Body of pancreas (tissue), 4 donors: ENCODE results near the gene TBC1D14. TPM values are rescaled to one million over a fixed set of nuclear protein-coding genes. Genes with fewer than 3 reads are reported as not detected.

Experiments
- ATAC-seq: fragments of 150-250 bp; one replicate; pipeline ENCODE4 v1.9.1; 2016
- DNase-seq, 4 donors: peaks; one replicate each; pipeline ENCODE4 v3.0.0-alpha.2; 2019
- H3K27ac ChIP-seq, 4 donors: fragments of 200-600 bp; sonication (generic); 1 replicate in 3 of 4; 2 replicates in 1 of 4; pipeline versions ENCODE4 v1.5.1 to v1.6.1; 2016 to 2019; ENCODE audit warnings: mild to moderate bottlenecking in 1 of 4, mixed read lengths in 1 of 4, moderate library complexity in 1 of 4
- H3K27me3 ChIP-seq, 2 donors: fragments of 200-600 bp; sonication (generic); one replicate each; pipeline ENCODE4 v1.6.0; 2016; ENCODE audit warnings: mild to moderate bottlenecking in 1 of 2
- H3K36me3 ChIP-seq, 2 donors: fragments of 200-600 bp; sonication (generic); replicated peaks in 1 of 2; 2 replicates each; pipeline ENCODE4 v1.5.1; 2016; ENCODE audit warnings: low read depth in 2 of 2; ENCODE audit not compliant: insufficient read depth in 1 of 2
- H3K4me1 ChIP-seq: fragments of 200-600 bp; sonication (generic); one replicate; pipeline ENCODE4 v1.6.0; 2016
- H3K4me3 ChIP-seq, 2 donors: fragments of 200-600 bp; sonication (generic); 1 replicate in 1 of 2; 2 replicates in 1 of 2; pipeline ENCODE4 v1.5.1; 2016 to 2019
- H3K9me3 ChIP-seq, 3 donors: fragments of 200-600 bp; sonication (generic); 1 replicate in 2 of 3; 2 replicates in 1 of 3; pipeline ENCODE4 v1.5.1; 2016
- CTCF ChIP-seq, 7 experiments: fragments of 450-650 bp in 4 of 7; fragments of 200-600 bp in 3 of 7; sonication (generic) in 3 of 7; IDR thresholded peaks; one replicate each; pipeline ENCODE4 v1.5.1; 2016 to 2019; ENCODE audit warnings: antibody characterized with exemption in 7 of 7
- POLR2A ChIP-seq, 3 donors: fragments of 450-650 bp; IDR thresholded peaks; one replicate each; pipeline ENCODE4 v1.6.1; 2016; ENCODE audit warnings: antibody characterized with exemption in 3 of 3, mild to moderate bottlenecking in 2 of 3
- WGBS, 2 donors: methylation state at CpG; one replicate each; pipeline ENCODE4 v1.1.5; 2017; 5-methylcytosine and 5-hydroxymethylcytosine counted together
- intact Hi-C: fragments of 100-400 bp; cut with DNase I; formaldehyde crosslinking; loops from one replicate; pipeline ENCODE4 v1.15.1; 2023
- total RNA-seq, 2 donors: library from RNA; depleted of rRNA; stranded (reverse); fragments of >200 nt; gene quantifications; one replicate each; pipeline ENCODE4 v1.1.0, GENCODE V29; 2016

TBC1D14 gene
- total RNA-seq, 2 donors from 2014 or later = 10.5 to 20.0 TPM

DNA sequence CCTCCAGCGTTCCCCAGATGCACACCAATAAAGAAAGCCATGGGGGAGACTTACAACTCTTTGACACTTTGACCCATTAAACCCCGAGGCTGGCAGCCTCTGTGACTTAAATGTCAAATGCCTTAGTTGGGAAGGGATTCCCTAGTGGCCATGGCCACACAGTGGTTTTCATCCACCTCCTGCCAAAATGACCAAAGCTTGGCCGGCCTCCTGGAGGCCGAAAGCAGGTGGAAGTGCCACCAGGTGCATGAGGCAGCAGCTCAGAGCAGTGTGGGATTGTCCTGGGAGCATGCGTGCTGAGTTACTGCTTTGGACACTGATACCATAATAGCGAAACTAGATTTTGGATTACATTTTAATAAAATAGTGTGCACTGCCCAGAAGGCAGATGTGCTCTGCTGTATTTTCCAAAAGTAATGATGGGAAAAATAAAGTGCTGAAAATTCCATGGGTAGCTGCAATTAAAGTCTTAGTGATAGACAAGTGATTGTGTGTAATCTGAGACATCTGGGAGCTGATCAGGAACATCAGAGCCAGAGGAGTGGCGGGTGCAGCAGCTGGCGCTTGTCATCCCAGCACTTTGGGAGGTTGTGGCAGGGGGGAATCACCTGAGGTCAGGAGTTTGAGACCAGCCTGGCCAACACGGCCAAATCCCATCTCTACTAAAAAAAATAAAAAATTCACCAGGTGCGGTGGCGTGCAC is 93.7 kb downstream of the TBC1D14 start:
- TF ChIP-seq CTCF (IDR thresholded peaks at IDR 0.05) (no peak), POLR2A (IDR thresholded peaks at IDR 0.05) (no peak)
- DNase-seq = no peak
- no peaks in the 10 kb centered on the region for H3K27me3 ChIP-seq
- 82 to 84% methylated on average over 11 of the region's 11 CpGs for WGBS, 2 donors
- H3K4me1 ChIP-seq = no peaks in the 10 kb centered on the region
- no peak for ATAC-seq
- H3K27ac ChIP-seq = no peak overlapping the region
- H3K4me3 ChIP-seq = no peak overlapping the region
- peaks cover 0 to 30% of the 10 kb centered on the region in 2 donors for H3K36me3 ChIP-seq
- intact Hi-C loops = no loop called here
- H3K9me3 ChIP-seq = no peaks in the 10 kb centered on the region

- Histone ChIP-seq H3K36me3 (peaks cover 0 to 29% of the 10 kb centered on the region in 2 donors), H3K9me3 (no peaks in the 10 kb centered on the region), H3K27me3 (no peaks in the 10 kb centered on the region), H3K4me3 (no peak overlapping the region), H3K27ac (no peak overlapping the region), H3K4me1 (no peaks in the 10 kb centered on the region)
- WGBS, 2 donors = 65 to 72% methylated on average over 8 of the region's 8 CpGs
- DNase-seq (no peak), ATAC-seq (no peak)
- no peak for TF ChIP-seq POLR2A (IDR thresholded peaks at IDR 0.05)
- TF ChIP-seq CTCF (IDR thresholded peaks at IDR 0.05) = no peak
- intact Hi-C loops = no loop called here
Measured at GRCh38 chr4:7003879-7004240, 94.2 kb downstream of the TBC1D14 start.

DNA sequence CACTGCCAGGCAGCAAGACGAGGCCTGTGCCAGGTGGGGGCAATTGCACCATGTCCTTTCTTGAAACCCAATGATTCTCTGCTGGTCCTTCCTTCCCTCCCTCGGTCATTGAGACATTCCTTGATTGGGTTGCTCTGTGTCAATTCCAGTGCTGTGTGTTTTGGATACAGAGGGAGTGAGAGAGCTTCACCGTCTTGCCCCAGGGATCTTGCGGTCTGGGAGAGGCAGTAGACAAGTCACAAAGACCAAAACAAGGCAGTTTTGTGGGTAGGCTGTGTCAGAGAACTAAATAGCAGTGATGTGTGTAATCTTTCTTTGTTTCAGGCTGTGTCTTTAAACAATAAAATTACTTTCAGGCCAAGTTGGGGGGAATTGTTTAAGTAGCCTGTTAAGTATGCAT is 94.7 kb downstream of the TBC1D14 start:
- Histone ChIP-seq H3K9me3 (no peaks in the 10 kb centered on the region), H3K27me3 (no peaks in the 10 kb centered on the region), H3K27ac (no peak overlapping the region), H3K4me1 (no peaks in the 10 kb centered on the region), H3K4me3 (no peak overlapping the region), H3K36me3 (peaks cover 0 to 26% of the 10 kb centered on the region in 2 donors)
- WGBS, 2 donors = 78 to 90% methylated on average over 4 of the region's 4 CpGs
- no peak for DNase-seq
- TF ChIP-seq CTCF (IDR thresholded peaks at IDR 0.05) (no peak), POLR2A (IDR thresholded peaks at IDR 0.05) (no peak)
- intact Hi-C loops = no loop called here
- no peak for ATAC-seq

GRCh38 chr4:7005571-7005970 is 95.9 kb downstream of the TBC1D14 start:
- ATAC-seq (no peak), DNase-seq (no peak)
- Histone ChIP-seq H3K27me3 (no peaks in the 10 kb centered on the region), H3K36me3 (peaks cover 0 to 15% of the 10 kb centered on the region in 2 donors), H3K27ac (no peak overlapping the region), H3K4me1 (no peaks in the 10 kb centered on the region), H3K4me3 (no peak overlapping the region), H3K9me3 (no peaks in the 10 kb centered on the region)
- intact Hi-C loops = no loop called here
- 93 to 94% methylated on average over 4 of the region's 4 CpGs for WGBS, 2 donors
- TF ChIP-seq CTCF (IDR thresholded peaks at IDR 0.05) = no peak

DNA sequence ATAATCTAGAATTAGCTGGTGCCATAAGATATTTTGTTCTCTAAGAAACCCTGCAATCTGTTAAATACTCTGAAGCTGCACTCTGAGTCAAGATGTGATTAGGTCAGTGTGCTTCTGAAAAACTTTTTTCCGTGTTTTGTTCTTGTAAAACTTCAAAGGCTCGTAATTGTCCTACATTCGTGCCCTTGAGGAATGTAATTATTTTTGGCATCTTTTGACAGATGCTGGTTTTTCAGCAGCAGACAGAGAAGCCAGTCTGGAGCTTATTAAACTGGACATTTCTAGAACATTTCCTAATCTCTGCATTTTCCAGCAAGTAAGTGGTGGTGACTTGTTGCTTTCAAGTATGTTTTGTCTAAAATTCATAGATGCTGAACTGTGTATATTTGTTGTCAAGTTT is 96.8 kb downstream of the TBC1D14 start:
- WGBS, 2 donors = 78 to 82% methylated on average over 3 of the region's 3 CpGs

More for the DNA sequence above, 96.8 kb downstream of the TBC1D14 start:
- Histone ChIP-seq H3K27me3 (no peaks in the 10 kb centered on the region), H3K36me3 (peaks cover 6 to 8% of the 10 kb centered on the region in 2 donors), H3K9me3 (no peaks in the 10 kb centered on the region), H3K4me1 (no peaks in the 10 kb centered on the region), H3K27ac (no peak overlapping the region), H3K4me3 (no peak overlapping the region)
- intact Hi-C loops = no loop called here
- DNase-seq (no peak), ATAC-seq (no peak)
- TF ChIP-seq POLR2A (IDR thresholded peaks at IDR 0.05) (no peak), CTCF (IDR thresholded peaks at IDR 0.05) (no peak)
